Body of pancreas (tissue), 4 donors: Measurements from ENCODE around the gene PCSK6.

ENCODE experiments used
- CTCF ChIP-seq, 7 experiments: fragments of 450-650 bp in 4 of 7; fragments of 200-600 bp in 3 of 7; sonication (generic) in 3 of 7; IDR thresholded peaks; one replicate each; pipeline ENCODE4 v1.5.1; 2016 to 2019; ENCODE audit warnings: antibody characterized with exemption in 7 of 7
- POLR2A ChIP-seq, 3 donors: fragments of 450-650 bp; IDR thresholded peaks; one replicate each; pipeline ENCODE4 v1.6.1; 2016; ENCODE audit warnings: antibody characterized with exemption in 3 of 3, mild to moderate bottlenecking in 2 of 3

- TF ChIP-seq POLR2A (IDR thresholded peaks at IDR 0.05) (no peak), CTCF (IDR thresholded peaks at IDR 0.05) (no peak)
Observed at GRCh38 chr15:101388046-101388445, 101.5 kb downstream of the PCSK6 start.
